SIG-M5 treated with dmso at 0.1 percent for 504 hours (cell line): ENCODE data around the gene PEPD.
"Not testable (repeated sequence)": the region's sequence is repeated elsewhere in the genome, so short reads cannot be mapped to it uniquely, and the experiment has no call there.

Experiments
- DNase-seq: peaks from one replicate; lab custom pipeline; 2025; ENCODE audit not compliant: unreplicated experiment; lab: John Stamatoyannopoulos, UW

The PEPD gene

GRCh38 chr19:33498391-33499000 is 23.1 kb downstream of the PEPD start:
- DNase-seq = no peak

GRCh38 chr19:33497778-33498175 is 23.8 kb downstream of the PEPD start:
- DNase-seq = no peak

GRCh38 chr19:33497131-33497777 is 24.3 kb downstream of the PEPD start:
- DNase-seq = no peak

- no peak for DNase-seq
These were observed 25.3 kb downstream of the PEPD start for GRCh38 chr19:33496038-33496895.

GRCh38 chr19:33493401-33494275 is 28.0 kb downstream of the PEPD start:
- DNase-seq = no peak

GRCh38 chr19:33492951-33493350 is 28.6 kb downstream of the PEPD start:
- DNase-seq = no peak

- DNase-seq = no peak
These were observed 29.5 kb downstream of the PEPD start for GRCh38 chr19:33492090-33492489.

- DNase-seq = not testable (repeated sequence)
These were observed 31.0 kb downstream of the PEPD start for GRCh38 chr19:33490596-33490995.

GRCh38 chr19:33490041-33490451 is 31.5 kb downstream of the PEPD start:
- DNase-seq = no peak

- DNase-seq = no peak
These were observed 32.8 kb downstream of the PEPD start for GRCh38 chr19:33488826-33489225.

GRCh38 chr19:33487901-33488800 is 33.4 kb downstream of the PEPD start:
- DNase-seq = no peak

- DNase-seq = no peak
These were observed 34.4 kb downstream of the PEPD start for GRCh38 chr19:33486936-33487811.

- DNase-seq = no peak
These were observed 35.2 kb downstream of the PEPD start for GRCh38 chr19:33486407-33486806.

GRCh38 chr19:33484226-33484774 is 37.3 kb downstream of the PEPD start:
- no peak for DNase-seq

GRCh38 chr19:33482476-33482875 is 39.1 kb downstream of the PEPD start:
- DNase-seq = no peak

- DNase-seq = no peak
These were observed 39.7 kb downstream of the PEPD start for GRCh38 chr19:33481863-33482262.

- DNase-seq = not testable (repeated sequence)
These were observed 42.0 kb downstream of the PEPD start for GRCh38 chr19:33479570-33479969.

GRCh38 chr19:33477781-33478180 is 43.8 kb downstream of the PEPD start:
- DNase-seq = no peak
